Stimulated activated memory B cell treated with anti-CD40 and anti-IgM and Interleukin-4, amounts not matched to agents 10 μg/mL and 1 μg/mL and 100 μg/mL, for 72 hours (primary cell): ENCODE measurements around the gene RCAN2.

Experiments
- ATAC-seq: fragments of 150-1000 bp; cut with Tn5 transposase; 2 replicates; pipeline ENCODE4 v1.10.0; 2021
- H3K27ac Mint-ChIP-seq: one replicate; pipeline ENCODE4 v1.8.0; 2022; ENCODE audit warnings: mild to moderate bottlenecking, mixed read lengths
- H3K27me3 Mint-ChIP-seq: one replicate; pipeline ENCODE4 v1.8.0; 2022; ENCODE audit warnings: mixed read lengths
- H3K36me3 Mint-ChIP-seq: one replicate; pipeline ENCODE4 v1.8.0; 2022; ENCODE audit warnings: mixed read lengths
- H3K4me1 Mint-ChIP-seq: one replicate; pipeline ENCODE4 v1.8.0; 2022; ENCODE audit warnings: mixed read lengths
- H3K4me3 Mint-ChIP-seq: one replicate; pipeline ENCODE4 v1.8.0; 2022; ENCODE audit warnings: mild to moderate bottlenecking, moderate library complexity, mixed read lengths
- H3K9me3 Mint-ChIP-seq: one replicate; pipeline ENCODE4 v1.8.0; 2022; ENCODE audit warnings: mixed read lengths

The RCAN2 gene

DNA sequence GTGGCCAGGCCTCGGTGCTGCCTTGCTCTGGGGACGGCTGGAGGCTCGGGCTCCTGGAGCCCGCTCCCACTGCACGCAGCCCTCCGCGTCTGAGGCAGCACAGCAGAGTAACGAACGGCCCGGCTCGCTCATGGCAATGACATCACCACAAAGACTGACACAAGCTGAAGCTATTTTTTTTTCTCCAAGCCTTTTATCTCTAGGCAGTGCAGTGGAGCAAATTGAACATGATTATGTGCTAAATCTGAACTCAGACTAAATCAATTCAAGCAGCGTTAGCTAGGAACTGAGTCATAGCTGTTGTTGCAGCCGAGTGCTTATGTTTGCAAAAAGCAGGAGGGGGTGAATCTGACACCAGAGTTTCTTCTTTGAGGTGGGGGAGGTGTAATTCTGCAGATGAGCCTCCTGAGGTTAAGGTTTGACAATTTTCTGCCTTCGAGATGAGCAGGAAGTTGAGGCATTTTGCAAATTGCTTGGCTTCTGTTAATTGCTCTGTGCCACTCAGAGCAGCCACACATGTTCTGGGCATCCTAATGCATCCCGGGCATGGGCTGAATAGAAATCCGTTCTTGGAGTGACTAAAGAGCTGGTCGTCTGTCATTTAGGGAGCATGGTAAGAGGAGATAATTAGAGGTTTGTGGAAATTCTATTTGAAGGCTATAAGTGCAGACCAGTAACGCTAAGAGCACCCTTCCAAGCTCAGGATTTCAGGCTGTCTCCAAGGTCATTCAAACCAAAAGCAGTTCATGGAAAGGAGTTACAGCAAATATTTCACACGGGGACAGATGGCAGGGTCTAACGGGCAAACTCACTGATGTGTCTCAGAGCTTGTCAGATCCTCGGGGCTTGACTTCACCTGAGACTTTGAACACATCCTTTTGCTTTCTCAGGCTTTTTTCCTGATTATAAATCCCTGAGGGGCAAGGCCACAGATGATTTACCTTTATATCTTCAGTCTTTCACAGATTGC, 165.4 kb downstream of the RCAN2 start:
- H3K4me3 Mint-ChIP-seq = no peak overlapping the region
- peak; percentile 36 for ATAC-seq
- H3K27me3 Mint-ChIP-seq = peaks cover 17% of the 10 kb centered on the region
- H3K36me3 Mint-ChIP-seq = no peaks in the 10 kb centered on the region
- H3K27ac Mint-ChIP-seq = no peak overlapping the region
- H3K4me1 Mint-ChIP-seq = peaks cover 12% of the 10 kb centered on the region
- no peaks in the 10 kb centered on the region for H3K9me3 Mint-ChIP-seq

GRCh38 chr6:46324706-46325105, 166.5 kb downstream of the RCAN2 start:
- H3K4me1 Mint-ChIP-seq = peaks cover 12% of the 10 kb centered on the region
- no peak for ATAC-seq
- no peak overlapping the region for H3K4me3 Mint-ChIP-seq
- H3K9me3 Mint-ChIP-seq = no peaks in the 10 kb centered on the region
- H3K36me3 Mint-ChIP-seq = no peaks in the 10 kb centered on the region
- peaks cover 8% of the 10 kb centered on the region for H3K27me3 Mint-ChIP-seq
- H3K27ac Mint-ChIP-seq = no peak overlapping the region

GRCh38 chr6:46323966-46324622, 167.2 kb downstream of the RCAN2 start:
- H3K9me3 Mint-ChIP-seq = no peaks in the 10 kb centered on the region
- peaks cover 12% of the 10 kb centered on the region for H3K4me1 Mint-ChIP-seq
- H3K27ac Mint-ChIP-seq = no peak overlapping the region
- H3K27me3 Mint-ChIP-seq = peaks cover 8% of the 10 kb centered on the region
- no peak for ATAC-seq
- no peaks in the 10 kb centered on the region for H3K36me3 Mint-ChIP-seq
- H3K4me3 Mint-ChIP-seq = no peak overlapping the region

DNA sequence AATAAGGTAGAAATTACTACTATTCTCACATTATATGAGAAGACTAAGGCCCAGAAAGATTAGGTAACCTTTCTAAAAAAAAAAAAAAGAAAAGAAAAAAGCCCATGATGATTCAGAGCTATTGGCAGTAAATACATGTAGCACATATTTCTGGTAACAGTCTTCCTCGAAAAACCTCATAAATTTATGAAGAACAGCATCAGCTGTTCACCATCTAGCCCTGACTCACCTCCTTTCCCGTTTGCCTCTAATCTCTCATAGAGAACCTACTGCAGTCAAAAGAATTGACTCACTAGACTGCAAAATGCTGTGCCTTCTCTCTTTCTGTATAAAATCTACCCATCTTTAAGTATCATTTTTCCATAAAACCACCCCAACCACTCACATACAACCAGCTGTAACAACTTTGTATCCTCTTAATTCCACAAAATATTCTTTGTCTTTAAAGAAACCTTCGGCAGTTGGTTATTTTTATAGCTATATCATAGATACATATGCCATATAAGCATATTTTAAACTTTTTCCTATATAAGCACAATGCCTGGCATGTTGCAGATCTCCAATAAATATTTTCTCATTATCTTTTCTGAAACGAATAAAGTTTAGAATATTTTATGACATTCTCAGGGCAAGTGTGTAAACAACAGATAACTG, 167.8 kb downstream of the RCAN2 start:
- no peak for ATAC-seq
- Mint-ChIP-seq H3K27me3 (peaks cover 8% of the 10 kb centered on the region), H3K4me1 (peaks cover 12% of the 10 kb centered on the region), H3K27ac (no peak overlapping the region), H3K4me3 (no peak overlapping the region), H3K36me3 (no peaks in the 10 kb centered on the region), H3K9me3 (no peaks in the 10 kb centered on the region)

- H3K36me3 Mint-ChIP-seq = no peaks in the 10 kb centered on the region
- no peak overlapping the region for H3K27ac Mint-ChIP-seq
- no peaks in the 10 kb centered on the region for H3K9me3 Mint-ChIP-seq
- H3K4me3 Mint-ChIP-seq = no peak overlapping the region
- no peak for ATAC-seq
- H3K27me3 Mint-ChIP-seq = no peaks in the 10 kb centered on the region
- peaks cover 5% of the 10 kb centered on the region for H3K4me1 Mint-ChIP-seq
Observed at GRCh38 chr6:46320505-46320904, 170.7 kb downstream of the RCAN2 start.

DNA sequence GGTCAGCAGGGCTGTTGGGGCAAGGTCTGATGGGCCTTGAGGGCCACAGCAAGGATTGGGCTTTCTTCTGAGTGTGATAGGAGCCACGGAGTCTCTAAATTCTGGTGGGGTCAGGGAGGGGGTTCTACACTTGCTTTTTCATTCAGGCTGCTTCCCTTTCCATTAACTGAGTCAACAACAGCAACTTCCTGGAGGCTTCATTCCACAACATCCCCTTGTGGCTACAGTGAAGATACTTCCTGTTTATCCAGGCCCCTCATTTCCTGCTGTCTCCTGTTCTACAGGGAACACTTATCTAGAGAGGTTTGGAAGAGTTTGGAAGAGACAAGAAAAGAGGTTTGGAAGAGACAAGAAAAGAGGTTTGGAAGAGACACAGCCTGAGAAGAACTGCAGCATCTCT, 175.7 kb downstream of the RCAN2 start:
- Mint-ChIP-seq H3K36me3 (no peaks in the 10 kb centered on the region), H3K9me3 (no peaks in the 10 kb centered on the region), H3K4me1 (peaks cover 6% of the 10 kb centered on the region), H3K4me3 (no peak overlapping the region), H3K27ac (no peak overlapping the region), H3K27me3 (no peaks in the 10 kb centered on the region)
- no peak for ATAC-seq

DNA sequence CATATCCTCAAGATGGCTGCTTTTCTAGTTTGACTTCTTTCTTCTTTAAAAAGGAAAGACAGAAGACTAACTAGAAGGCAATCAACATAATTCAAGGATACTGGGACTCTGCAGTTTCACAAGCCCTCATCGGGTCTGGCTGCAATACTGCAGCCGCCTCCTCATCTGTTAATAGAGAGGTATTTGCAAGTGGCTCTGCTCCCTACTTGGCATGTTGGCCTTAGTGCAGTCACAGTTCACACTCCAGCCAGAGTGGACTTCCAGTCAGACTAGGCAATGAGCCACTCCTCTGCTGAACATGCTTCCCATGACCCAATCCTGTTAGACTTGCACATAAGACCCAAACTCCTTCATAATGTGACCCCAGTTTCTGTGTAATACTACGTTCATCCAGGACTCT, 178.6 kb downstream of the RCAN2 start:
- H3K27me3 Mint-ChIP-seq = no peaks in the 10 kb centered on the region

DNA sequence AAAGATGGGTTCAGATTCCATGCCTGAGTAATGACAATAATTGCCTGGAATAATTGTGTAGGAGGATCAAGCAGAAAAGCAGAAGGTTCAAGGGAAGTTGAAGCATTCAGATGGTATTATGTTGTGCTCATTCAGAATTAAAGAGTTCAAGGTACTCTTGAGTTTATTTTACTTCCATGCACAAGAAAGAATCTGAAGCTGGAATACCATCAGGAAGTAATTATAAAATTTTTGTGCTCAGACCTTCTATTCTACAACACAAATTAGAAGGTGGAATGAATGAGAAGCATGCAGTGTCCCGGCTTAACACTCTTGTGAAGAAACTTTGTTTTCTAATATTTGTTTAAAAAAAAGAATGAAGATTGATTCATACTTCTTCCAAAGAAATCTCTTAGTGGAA, 181.1 kb downstream of the RCAN2 start:
- Mint-ChIP-seq H3K36me3 (no peaks in the 10 kb centered on the region), H3K4me1 (peaks cover 2% of the 10 kb centered on the region), H3K4me3 (no peak overlapping the region), H3K27ac (no peak overlapping the region), H3K27me3 (no peaks in the 10 kb centered on the region), H3K9me3 (no peaks in the 10 kb centered on the region)
- ATAC-seq = no peak

More for the DNA sequence above, 178.6 kb downstream of the RCAN2 start:
- Mint-ChIP-seq H3K9me3 (no peaks in the 10 kb centered on the region), H3K27ac (no peak overlapping the region), H3K4me3 (no peak overlapping the region), H3K4me1 (peaks cover 6% of the 10 kb centered on the region), H3K36me3 (no peaks in the 10 kb centered on the region)
- ATAC-seq = no peak

DNA sequence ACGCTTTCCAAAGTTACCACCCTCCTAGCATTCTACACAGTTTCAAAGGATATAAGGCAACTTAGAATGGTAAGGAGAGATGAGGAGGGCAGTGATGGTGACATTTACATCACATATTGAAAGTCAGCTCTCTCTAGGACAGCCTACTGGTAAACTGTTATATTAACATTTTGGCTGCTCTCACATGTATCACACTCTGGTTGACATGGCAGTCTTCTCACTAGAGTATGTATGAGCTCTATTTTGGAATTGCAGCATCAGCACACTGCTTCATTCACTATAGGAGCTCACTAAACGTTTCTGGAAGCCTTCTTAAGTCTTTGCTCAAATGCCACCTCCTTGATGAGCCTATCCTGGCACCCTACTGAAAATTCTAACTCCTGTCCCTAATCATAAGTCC, 184.8 kb downstream of the RCAN2 start:
- no peak overlapping the region for H3K27ac Mint-ChIP-seq
- no peaks in the 10 kb centered on the region for H3K36me3 Mint-ChIP-seq
- peaks cover 3% of the 10 kb centered on the region for H3K9me3 Mint-ChIP-seq
- H3K4me3 Mint-ChIP-seq = no peak overlapping the region
- no peak for ATAC-seq
- H3K4me1 Mint-ChIP-seq = no peaks in the 10 kb centered on the region
- no peaks in the 10 kb centered on the region for H3K27me3 Mint-ChIP-seq

GRCh38 chr6:46305833-46306232, 185.4 kb downstream of the RCAN2 start:
- Mint-ChIP-seq H3K27ac (no peak overlapping the region), H3K4me1 (no peaks in the 10 kb centered on the region), H3K4me3 (no peak overlapping the region), H3K27me3 (no peaks in the 10 kb centered on the region), H3K9me3 (peaks cover 3% of the 10 kb centered on the region), H3K36me3 (no peaks in the 10 kb centered on the region)
- no peak for ATAC-seq

- Mint-ChIP-seq H3K4me1 (no peaks in the 10 kb centered on the region), H3K27ac (no peak overlapping the region), H3K9me3 (peaks cover 3% of the 10 kb centered on the region), H3K27me3 (no peaks in the 10 kb centered on the region), H3K4me3 (no peak overlapping the region), H3K36me3 (no peaks in the 10 kb centered on the region)
- ATAC-seq = no peak
Observed at GRCh38 chr6:46305236-46305635, 186.0 kb downstream of the RCAN2 start.

GRCh38 chr6:46302816-46303215, 188.4 kb downstream of the RCAN2 start:
- no peaks in the 10 kb centered on the region for H3K4me1 Mint-ChIP-seq
- ATAC-seq = no peak
- no peak overlapping the region for H3K4me3 Mint-ChIP-seq
- H3K27me3 Mint-ChIP-seq = no peaks in the 10 kb centered on the region
- H3K9me3 Mint-ChIP-seq = peaks cover 3% of the 10 kb centered on the region
- H3K36me3 Mint-ChIP-seq = no peaks in the 10 kb centered on the region
- no peak overlapping the region for H3K27ac Mint-ChIP-seq

GRCh38 chr6:46302176-46302575, 189.1 kb downstream of the RCAN2 start:
- no peaks in the 10 kb centered on the region for H3K36me3 Mint-ChIP-seq
- no peaks in the 10 kb centered on the region for H3K27me3 Mint-ChIP-seq
- no peak for ATAC-seq
- no peak overlapping the region for H3K4me3 Mint-ChIP-seq
- H3K9me3 Mint-ChIP-seq = peaks cover 3% of the 10 kb centered on the region
- no peak overlapping the region for H3K27ac Mint-ChIP-seq
- no peaks in the 10 kb centered on the region for H3K4me1 Mint-ChIP-seq

GRCh38 chr6:46299253-46299652, 192.0 kb downstream of the RCAN2 start:
- Mint-ChIP-seq H3K27ac (no peak overlapping the region), H3K4me1 (no peaks in the 10 kb centered on the region)
- no peak for ATAC-seq

GRCh38 chr6:46296586-46296985, 194.7 kb downstream of the RCAN2 start:
- H3K9me3 Mint-ChIP-seq = no peaks in the 10 kb centered on the region
- H3K27me3 Mint-ChIP-seq = peaks cover 8% of the 10 kb centered on the region

More at GRCh38 chr6:46299253-46299652, 192.0 kb downstream of the RCAN2 start:
- no peaks in the 10 kb centered on the region for H3K27me3 Mint-ChIP-seq
- no peaks in the 10 kb centered on the region for H3K36me3 Mint-ChIP-seq
- no peak overlapping the region for H3K4me3 Mint-ChIP-seq
- peaks cover 3% of the 10 kb centered on the region for H3K9me3 Mint-ChIP-seq

More at GRCh38 chr6:46296586-46296985, 194.7 kb downstream of the RCAN2 start:
- Mint-ChIP-seq H3K4me1 (peaks cover 7% of the 10 kb centered on the region), H3K27ac (no peak overlapping the region), H3K4me3 (no peak overlapping the region), H3K36me3 (no peaks in the 10 kb centered on the region)
- no peak for ATAC-seq
